K562 (cell line): ENCODE data around the gene ASIP. TPM values are rescaled to one million over a fixed set of nuclear protein-coding genes. Genes with fewer than 3 reads are reported as not detected.
A peak's percentile ranks its signal among the peaks of the same experiment; 100 is the strongest.

Experiments
- AFF4 ChIP-seq: sonication (generic); formaldehyde crosslinking; IDR thresholded peaks from 2 replicates; pipeline ENCODE4 v1.8.0; 2023; ENCODE audit warnings: mild to moderate bottlenecking, missing genetic modification reagents
- ATF1 ChIP-seq, 2 experiments: fragments of 450-650 bp in 1 of 2; IDR thresholded peaks; 2 replicates each; pipeline ENCODE4 v1.6.1; 2016; ENCODE audit warnings: missing compliant biosample characterization in 1 of 2, missing genetic modification characterization in 1 of 2
- CREB3 ChIP-seq: fragments of 450-650 bp; conservative IDR thresholded peaks from 2 replicates; pipeline ENCODE4 v1.6.1; 2016; ENCODE audit warnings: missing genetic modification characterization, low read depth, mild to moderate bottlenecking, missing compliant biosample characterization, moderate library complexity
- DNMT1 ChIP-seq: fragments of 450-650 bp; IDR thresholded peaks from 2 replicates; pipeline ENCODE4 v1.6.1; 2016; ENCODE audit warnings: antibody characterized with exemption, mild to moderate bottlenecking
- ETV6 ChIP-seq, 3 experiments: fragments of 150-350 bp in 1 of 3; sonication (generic) in 1 of 3; formaldehyde crosslinking in 1 of 3; IDR thresholded peaks; 2 replicates each; pipeline versions ENCODE4 v1.6.1 to v1.8.0; 2014 to 2022; ENCODE audit warnings: borderline replicate concordance in 2 of 3, low read depth in 2 of 3, antibody characterized with exemption in 1 of 3, low read length in 1 of 3, mild to moderate bottlenecking in 1 of 3, missing genetic modification reagents in 1 of 3
- EZH2 ChIP-seq: IDR thresholded peaks from 2 replicates; pipeline ENCODE4 v1.6.1; 2012; ENCODE audit warnings: low read depth, mild to moderate bottlenecking, inconsistent platforms, low read length, borderline replicate concordance
- HCFC1 ChIP-seq: IDR thresholded peaks from 2 replicates; pipeline ENCODE4 v1.6.1; 2012; ENCODE audit warnings: low read depth, low read length, improper control_type of control experiment
- KHSRP ChIP-seq: fragments of 450-650 bp; IDR thresholded peaks from 2 replicates; pipeline ENCODE4 v1.6.1; 2017
- MTA1 ChIP-seq: fragments of 450-650 bp; IDR thresholded peaks from 2 replicates; pipeline ENCODE4 v1.6.1; 2017; ENCODE audit warnings: borderline replicate concordance
- MTA3 ChIP-seq: fragments of 450-650 bp; formaldehyde crosslinking; IDR thresholded peaks from 2 replicates; pipeline ENCODE4 v1.6.1; 2017; ENCODE audit warnings: mild to moderate bottlenecking, borderline replicate concordance
- NCOA4 ChIP-seq: fragments of 450-650 bp; IDR thresholded peaks from 2 replicates; pipeline ENCODE4 v1.6.1; 2018; ENCODE audit warnings: mild to moderate bottlenecking; ENCODE audit not compliant: partially characterized antibody
- RBM39 ChIP-seq: fragments of 200-400 bp; formaldehyde crosslinking; optimal IDR thresholded peaks from 2 replicates; pipeline ENCODE3; 2018; ENCODE audit warnings: low read depth, low read length
- RFX7 ChIP-seq: fragments of 250-450 bp; sonication (Bioruptor Pico); IDR thresholded peaks from 2 replicates; pipeline ENCODE4 v1.5.1; 2021; ENCODE audit warnings: mild to moderate bottlenecking
- ZBTB33 ChIP-seq: sonication (generic); formaldehyde crosslinking; IDR thresholded peaks from 2 replicates; pipeline ENCODE4 v1.8.1; 2023; ENCODE audit warnings: mild to moderate bottlenecking, missing genetic modification reagents
- ZNF449 ChIP-seq: fragments of 250-450 bp; sonication (Bioruptor Pico); IDR thresholded peaks from 2 replicates; pipeline ENCODE4 v1.8.0; 2022; ENCODE audit warnings: moderate library complexity, mild to moderate bottlenecking, inconsistent platforms
- polyA plus RNA-seq, 8 experiments: library from polyadenylated mRNA; depleted of rRNA in 4 of 8; stranded (reverse) in 5 of 8; unstranded in 3 of 8; fragments of >200 nt; fragmentation: Nextera tagmentation in 2 of 8; fragmentation: Illumina TruSeq in 1 of 8; extraction: Ambion mirVana in 2 of 8; extraction: Trizol in 1 of 8; gene quantifications; 2 replicates each; pipeline versions ENCODE4 v1.2.1 to v1.2.3, GENCODE V29; 2011 to 2014; ENCODE audit warnings: inconsistent platforms in 1 of 8, missing spikeins in 1 of 8
- total RNA-seq, 7 experiments: library from RNA; depleted of rRNA in 6 of 7; stranded (reverse); fragments of >200 nt in 6 of 7; fragmentation: Illumina TruSeq in 2 of 7; extraction: Trizol in 2 of 7; gene quantifications; 2 replicates each; pipeline versions ENCODE4 v1.2.1 to v1.2.3, GENCODE V29; 2011 to 2021; ENCODE audit warnings: low replicate concordance in 1 of 7
- TF ChIP-seq, protein P1 (sequence below): sonication (generic); formaldehyde crosslinking; IDR thresholded peaks from 2 replicates; pipeline ENCODE4 v1.8.1; 2023; ENCODE audit warnings: mild to moderate bottlenecking, missing genetic modification reagents

ASIP gene
- total and polyA plus RNA-seq, 9 of the 15 experiments (the other 6 are each of a cell fraction or from before 2014, with no cell fraction given): not detected

- TF ChIP-seq MTA1: no peak
- TF ChIP-seq EZH2: no peak
- TF ChIP-seq RBM39: no peak
- TF ChIP-seq NCOA4: no peak
- TF ChIP-seq MTA3: no peak
- TF ChIP-seq ATF1 (CRISPR knock-in tag; IDR thresholded peaks at IDR 0.05): no peak
- no peak for TF ChIP-seq ATF1 (tag; IDR thresholded peaks at IDR 0.05)
- no peak for TF ChIP-seq ZNF449 (CRISPR knock-in tag)
- TF ChIP-seq CREB3 (tag): no peak
- TF ChIP-seq AFF4: no peak
- 0 out of 2 replicates have a peak, but pooled peaks have one; percentile 27 for TF ChIP-seq ZBTB33
- no peak for TF ChIP-seq HCFC1
- TF ChIP-seq, protein P1, sequence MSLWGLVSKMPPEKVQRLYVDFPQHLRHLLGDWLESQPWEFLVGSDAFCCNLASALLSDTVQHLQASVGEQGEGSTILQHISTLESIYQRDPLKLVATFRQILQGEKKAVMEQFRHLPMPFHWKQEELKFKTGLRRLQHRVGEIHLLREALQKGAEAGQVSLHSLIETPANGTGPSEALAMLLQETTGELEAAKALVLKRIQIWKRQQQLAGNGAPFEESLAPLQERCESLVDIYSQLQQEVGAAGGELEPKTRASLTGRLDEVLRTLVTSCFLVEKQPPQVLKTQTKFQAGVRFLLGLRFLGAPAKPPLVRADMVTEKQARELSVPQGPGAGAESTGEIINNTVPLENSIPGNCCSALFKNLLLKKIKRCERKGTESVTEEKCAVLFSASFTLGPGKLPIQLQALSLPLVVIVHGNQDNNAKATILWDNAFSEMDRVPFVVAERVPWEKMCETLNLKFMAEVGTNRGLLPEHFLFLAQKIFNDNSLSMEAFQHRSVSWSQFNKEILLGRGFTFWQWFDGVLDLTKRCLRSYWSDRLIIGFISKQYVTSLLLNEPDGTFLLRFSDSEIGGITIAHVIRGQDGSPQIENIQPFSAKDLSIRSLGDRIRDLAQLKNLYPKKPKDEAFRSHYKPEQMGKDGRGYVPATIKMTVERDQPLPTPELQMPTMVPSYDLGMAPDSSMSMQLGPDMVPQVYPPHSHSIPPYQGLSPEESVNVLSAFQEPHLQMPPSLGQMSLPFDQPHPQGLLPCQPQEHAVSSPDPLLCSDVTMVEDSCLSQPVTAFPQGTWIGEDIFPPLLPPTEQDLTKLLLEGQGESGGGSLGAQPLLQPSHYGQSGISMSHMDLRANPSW (CRISPR knock-in tag): no peak
- TF ChIP-seq KHSRP: no peak
- no peak for TF ChIP-seq ETV6 (IDR thresholded peaks at IDR 0.05; ENCODE audit: borderline replicate concordance in 1 of 2, low read depth in 2 of 2, low read length in 1 of 2)
- no peak for TF ChIP-seq ETV6 (CRISPR knock-in tag; IDR thresholded peaks at IDR 0.05; ENCODE audit: borderline replicate concordance)
- TF ChIP-seq DNMT1: no peak
- TF ChIP-seq RFX7 (CRISPR knock-in tag): no peak
These were observed 60.5 kb downstream of the ASIP start (continued) for GRCh38 chr20:34301587-34302311.
